PC-3 (cell line): ENCODE results near the gene FOXK1.

Experiments
- EZH2 ChIP-seq: fragments of 300-600 bp; sonication (generic); IDR thresholded peaks from one replicate; pipeline ENCODE4 v1.6.1; 2017; ENCODE audit warnings: antibody characterized with exemption, mild to moderate bottlenecking, low read length; ENCODE audit not compliant: unreplicated experiment
- EZH2phosphoT487 ChIP-seq: fragments of 300-600 bp; sonication (generic); IDR thresholded peaks from 2 replicates; pipeline ENCODE4 v1.6.1; 2018; ENCODE audit warnings: mild to moderate bottlenecking, antibody characterized with exemption, low read length, borderline replicate concordance
- TF ChIP-seq, protein P1 (sequence below): fragments of 300-600 bp; sonication (generic); conservative IDR thresholded peaks from 2 replicates; pipeline ENCODE4 v1.5.1; 2017; ENCODE audit warnings: antibody characterized with exemption, low read depth, mild to moderate bottlenecking, low read length

- TF ChIP-seq, protein P1, sequence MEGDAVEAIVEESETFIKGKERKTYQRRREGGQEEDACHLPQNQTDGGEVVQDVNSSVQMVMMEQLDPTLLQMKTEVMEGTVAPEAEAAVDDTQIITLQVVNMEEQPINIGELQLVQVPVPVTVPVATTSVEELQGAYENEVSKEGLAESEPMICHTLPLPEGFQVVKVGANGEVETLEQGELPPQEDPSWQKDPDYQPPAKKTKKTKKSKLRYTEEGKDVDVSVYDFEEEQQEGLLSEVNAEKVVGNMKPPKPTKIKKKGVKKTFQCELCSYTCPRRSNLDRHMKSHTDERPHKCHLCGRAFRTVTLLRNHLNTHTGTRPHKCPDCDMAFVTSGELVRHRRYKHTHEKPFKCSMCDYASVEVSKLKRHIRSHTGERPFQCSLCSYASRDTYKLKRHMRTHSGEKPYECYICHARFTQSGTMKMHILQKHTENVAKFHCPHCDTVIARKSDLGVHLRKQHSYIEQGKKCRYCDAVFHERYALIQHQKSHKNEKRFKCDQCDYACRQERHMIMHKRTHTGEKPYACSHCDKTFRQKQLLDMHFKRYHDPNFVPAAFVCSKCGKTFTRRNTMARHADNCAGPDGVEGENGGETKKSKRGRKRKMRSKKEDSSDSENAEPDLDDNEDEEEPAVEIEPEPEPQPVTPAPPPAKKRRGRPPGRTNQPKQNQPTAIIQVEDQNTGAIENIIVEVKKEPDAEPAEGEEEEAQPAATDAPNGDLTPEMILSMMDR = no peak
- TF ChIP-seq EZH2 = no peak
- TF ChIP-seq EZH2phosphoT487 = no peak
Observed at GRCh38 chr7:4749363-4749762, 67.3 kb downstream of the FOXK1 start.
